ENCODE measurements around the gene LY6G5B. TPM values are rescaled to one million over a fixed set of nuclear protein-coding genes. Genes with fewer than 3 reads are reported as not detected.

The LY6G5B gene
- total and polyA plus RNA-seq, 3 experiments from 2014 or later = 0.64 to 21.2 (median 19.1) TPM

GRCh38 chr6:31665501-31666336 is 4.1 kb upstream of the LY6G5B start, which contains the start of gene CSNK2B:
TSS of gene CSNK2B (plus strand) at chr6:31666080. CDS start at chr6:31666832, 752 bp downstream.
- H3K27ac ChIP-seq (ENCODE audit: low read depth, low read length) = peak within 1 kb of the TSS; percentile 97
- ChIA-PET POLR2A (interaction anchor here (0.7 to 6.0 kb wide), 10 partner anchors 13 to 306 kb away, joined by 3 to 112 read pairs (median 6); partner anchors contain the start of genes ABHD16A, APOM, BAG6 and DDX39B), CTCF (interaction anchor here (1.2 to 4.5 kb wide), 4 partner anchors 13 to 197 kb away, joined by 3 to 39 read pairs (median 6); partner anchors contain the start of genes BAG6, DDAH2 and NEU1)
- no peaks in the 10 kb centered on the region for H3K9me3 ChIP-seq (ENCODE audit: low read length)
- H3K27me3 ChIP-seq (ENCODE audit: insufficient read depth, low read length, poor library complexity, severe bottlenecking) = no peaks in the 10 kb centered on the region
- DNase-seq = peak; percentile 98
- H3K4me1 ChIP-seq (ENCODE audit: insufficient read depth, low read length) = peaks cover 47% of the 10 kb centered on the region
- Mint-ChIP-seq H3K27ac (peak within 1 kb of the TSS; percentile 91 to 100 (median 98)), H3K4me3 (peak within 1 kb of the TSS; percentile 93 to 99 (median 94)), H3K9me3 (no peaks in the 10 kb centered on the region), H3K4me1 (peaks cover 55 to 73% (median 61%) of the 10 kb centered on the region in 3 donors), H3K27me3 (no peaks in the 10 kb centered on the region), H3K36me3 (peaks cover 0 to 86% (median 8%) of the 10 kb centered on the region in 3 donors)
- H3K4me3 ChIP-seq (ENCODE audit: low read length) = peak within 1 kb of the TSS; percentile 97
- H3K36me3 ChIP-seq (ENCODE audit: insufficient read depth, low read length) = peaks cover 41% of the 10 kb centered on the region

- no peak for DNase-seq
- Histone ChIP-seq H3K4me3 (ENCODE audit: low read length) (peak overlapping the region; percentile 97), H3K9me3 (ENCODE audit: low read length) (no peaks in the 10 kb centered on the region), H3K27ac (ENCODE audit: low read depth, low read length) (peak overlapping the region; percentile 97), H3K36me3 (ENCODE audit: insufficient read depth, low read length) (peaks cover 48% of the 10 kb centered on the region), H3K4me1 (ENCODE audit: insufficient read depth, low read length) (peaks cover 41% of the 10 kb centered on the region), H3K27me3 (ENCODE audit: insufficient read depth, low read length, poor library complexity, severe bottlenecking) (no peaks in the 10 kb centered on the region)
- H3K36me3 Mint-ChIP-seq = peaks cover 0 to 88% (median 8%) of the 10 kb centered on the region in 3 donors
- H3K9me3 Mint-ChIP-seq = no peaks in the 10 kb centered on the region
- ChIA-PET CTCF (no interaction called here), POLR2A (interaction anchor here (0.9 to 3.1 kb wide), 3 partner anchors 14 to 90 kb away, joined by 3 to 13 read pairs (median 5); partner anchors contain the start of genes ABHD16A and BAG6)
- peak overlapping the region; percentile 93 to 99 (median 94) for H3K4me3 Mint-ChIP-seq
- peaks cover 49 to 67% (median 54%) of the 10 kb centered on the region in 3 donors for H3K4me1 Mint-ChIP-seq
- H3K27me3 Mint-ChIP-seq = no peaks in the 10 kb centered on the region
- peak overlapping the region; percentile 91 to 100 (median 98) for H3K27ac Mint-ChIP-seq
These were observed 3.3 kb upstream of the LY6G5B start for GRCh38 chr6:31666337-31666965.

GRCh38 chr6:31676322-31676903 is 6.6 kb downstream of the LY6G5B start:
- Histone ChIP-seq H3K36me3 (ENCODE audit: insufficient read depth, low read length) (peaks cover 8% of the 10 kb centered on the region), H3K4me3 (ENCODE audit: low read length) (no peak overlapping the region), H3K4me1 (ENCODE audit: insufficient read depth, low read length) (peaks cover 7% of the 10 kb centered on the region), H3K27ac (ENCODE audit: low read depth, low read length) (no peak overlapping the region), H3K27me3 (ENCODE audit: insufficient read depth, low read length, poor library complexity, severe bottlenecking) (no peaks in the 10 kb centered on the region), H3K9me3 (ENCODE audit: low read length) (no peaks in the 10 kb centered on the region)
- ChIA-PET POLR2A (no interaction called here), CTCF (no interaction called here)
- Mint-ChIP-seq H3K4me1 (peaks cover 12 to 14% (median 14%) of the 10 kb centered on the region in 3 donors), H3K27ac (peak overlapping the region in 4 of 8 donors; percentile 40 to 90 (median 61)), H3K4me3 (peak overlapping the region in 1 of 7 donors; percentile 36), H3K9me3 (no peaks in the 10 kb centered on the region), H3K27me3 (no peaks in the 10 kb centered on the region), H3K36me3 (peaks cover 0 to 22% (median 7%) of the 10 kb centered on the region in 3 donors)
- DNase-seq = no peak

GRCh38 chr6:31676904-31677303 is 7.1 kb downstream of the LY6G5B start:
- Histone ChIP-seq H3K36me3 (ENCODE audit: insufficient read depth, low read length) (peaks cover 3% of the 10 kb centered on the region), H3K27me3 (ENCODE audit: insufficient read depth, low read length, poor library complexity, severe bottlenecking) (no peaks in the 10 kb centered on the region), H3K4me1 (ENCODE audit: insufficient read depth, low read length) (peaks cover 10% of the 10 kb centered on the region), H3K9me3 (ENCODE audit: low read length) (no peaks in the 10 kb centered on the region), H3K4me3 (ENCODE audit: low read length) (no peak overlapping the region), H3K27ac (ENCODE audit: low read depth, low read length) (no peak overlapping the region)
- Mint-ChIP-seq H3K36me3 (peaks cover 0 to 17% (median 7%) of the 10 kb centered on the region in 3 donors), H3K27me3 (no peaks in the 10 kb centered on the region), H3K4me3 (peak overlapping the region in 1 of 7 donors; percentile 36), H3K4me1 (peaks cover 16 to 19% (median 16%) of the 10 kb centered on the region in 3 donors), H3K27ac (peak overlapping the region in 3 of 8 donors; percentile 40 to 90 (median 55)), H3K9me3 (no peaks in the 10 kb centered on the region)
- no peak for DNase-seq
- CTCF ChIA-PET = interaction anchor here (2.0 kb wide), 1 partner anchor 153 kb away, joined by 6 read pairs; no protein-coding TSS in a partner anchor
- POLR2A ChIA-PET = no interaction called here

- Histone ChIP-seq H3K27me3 (ENCODE audit: insufficient read depth, low read length, poor library complexity, severe bottlenecking) (no peaks in the 10 kb centered on the region), H3K27ac (ENCODE audit: low read depth, low read length) (no peak overlapping the region), H3K36me3 (ENCODE audit: insufficient read depth, low read length) (no peaks in the 10 kb centered on the region), H3K4me3 (ENCODE audit: low read length) (no peak overlapping the region), H3K4me1 (ENCODE audit: insufficient read depth, low read length) (peaks cover 10% of the 10 kb centered on the region), H3K9me3 (ENCODE audit: low read length) (no peaks in the 10 kb centered on the region)
- no peaks in the 10 kb centered on the region for H3K27me3 Mint-ChIP-seq
- CTCF ChIA-PET = interaction anchor here (2.0 kb wide), 1 partner anchor 152 kb away, joined by 6 read pairs; no protein-coding TSS in a partner anchor
- no peaks in the 10 kb centered on the region for H3K9me3 Mint-ChIP-seq
- peaks cover 0 to 8% (median 6%) of the 10 kb centered on the region in 3 donors for H3K36me3 Mint-ChIP-seq
- POLR2A ChIA-PET = interaction anchor here (0.7 kb wide), 1 partner anchor 447 kb away, joined by 4 read pairs; no protein-coding TSS in a partner anchor
- no peak for DNase-seq
- peaks cover 16 to 21% (median 16%) of the 10 kb centered on the region in 3 donors for H3K4me1 Mint-ChIP-seq
- peak overlapping the region in 2 of 8 donors; percentile 28 to 69 for H3K27ac Mint-ChIP-seq
- peak overlapping the region in 1 of 7 donors; percentile 70 for H3K4me3 Mint-ChIP-seq
These were observed 8.2 kb downstream of the LY6G5B start for GRCh38 chr6:31677955-31678354.

GRCh38 chr6:31680226-31681134 is 10.7 kb downstream of the LY6G5B start, which contains the start of gene LY6G5C:
TSS of gene LY6G5C (minus strand) at chr6:31681067. CDS start at chr6:31680373, 694 bp downstream.
- POLR2A ChIA-PET = interaction anchor here (0.8 to 1.2 kb wide), 2 partner anchors 149 to 151 kb away, joined by 3 read pairs; no protein-coding TSS in a partner anchor
- peak within 1 kb of the TSS; percentile 66 for H3K4me3 ChIP-seq (ENCODE audit: low read length)
- Mint-ChIP-seq H3K27ac (peak within 1 kb of the TSS; percentile 32 to 93 (median 88)), H3K27me3 (no peaks in the 10 kb centered on the region), H3K4me3 (peak within 1 kb of the TSS; percentile 80 to 97 (median 87)), H3K9me3 (no peaks in the 10 kb centered on the region), H3K36me3 (peaks cover 0 to 6% (median 4%) of the 10 kb centered on the region in 3 donors), H3K4me1 (peaks cover 16 to 21% (median 16%) of the 10 kb centered on the region in 3 donors)
- DNase-seq = peak; percentile 33 to 72 (median 45)
- no peaks in the 10 kb centered on the region for H3K27me3 ChIP-seq (ENCODE audit: insufficient read depth, low read length, poor library complexity, severe bottlenecking)
- CTCF ChIA-PET = interaction anchor here (0.7 to 1.9 kb wide), 8 partner anchors 19 to 367 kb away, joined by 3 to 12 read pairs (median 4); partner anchors contain the start of gene ABHD16A
- peak within 1 kb of the TSS; percentile 28 for H3K27ac ChIP-seq (ENCODE audit: low read depth, low read length)
- H3K4me1 ChIP-seq (ENCODE audit: insufficient read depth, low read length) = peaks cover 10% of the 10 kb centered on the region
- no peaks in the 10 kb centered on the region for H3K36me3 ChIP-seq (ENCODE audit: insufficient read depth, low read length)
- no peaks in the 10 kb centered on the region for H3K9me3 ChIP-seq (ENCODE audit: low read length)
